ENCODE data around the gene TBC1D24. TPM values are rescaled to one million over a fixed set of nuclear protein-coding genes. Genes with fewer than 3 reads are reported as not detected.
A peak's percentile ranks its signal among the peaks of the same experiment; 100 is the strongest.

Gene TBC1D24
- total RNA-seq, 1 donor from 2014 or later, result 15.4 TPM

- H3K27ac Mint-ChIP-seq (ENCODE audit: unreplicated experiment), result peak overlapping the region; percentile 27
- no peak for DNase-seq (ENCODE audit: extremely low spot score, unreplicated experiment)
- H3K4me1 Mint-ChIP-seq (ENCODE audit: unreplicated experiment), result peaks cover 18% of the 10 kb centered on the region
- no peak for TF ChIP-seq CTCF (IDR thresholded peaks at IDR 0.05)
- no peaks in the 10 kb centered on the region for H3K9me3 Mint-ChIP-seq (ENCODE audit: unreplicated experiment)
- H3K4me3 Mint-ChIP-seq (ENCODE audit: unreplicated experiment), result no peak overlapping the region
- peaks cover 5% of the 10 kb centered on the region for H3K36me3 Mint-ChIP-seq (ENCODE audit: unreplicated experiment)
- no peaks in the 10 kb centered on the region for H3K27me3 Mint-ChIP-seq (ENCODE audit: unreplicated experiment)
Measured at GRCh38 chr16:2501946-2502895, 27.3 kb downstream of the TBC1D24 start.

GRCh38 chr16:2505695-2506094 lies 30.8 kb downstream of the TBC1D24 start:
- H3K27me3 Mint-ChIP-seq (ENCODE audit: unreplicated experiment), result no peaks in the 10 kb centered on the region
- H3K4me1 Mint-ChIP-seq (ENCODE audit: unreplicated experiment), result peaks cover 13% of the 10 kb centered on the region
- no peak overlapping the region for H3K4me3 Mint-ChIP-seq (ENCODE audit: unreplicated experiment)
- TF ChIP-seq CTCF (IDR thresholded peaks at IDR 0.05), result no peak
- H3K36me3 Mint-ChIP-seq (ENCODE audit: unreplicated experiment), result no peaks in the 10 kb centered on the region
- no peak overlapping the region for H3K27ac Mint-ChIP-seq (ENCODE audit: unreplicated experiment)
- no peak for DNase-seq (ENCODE audit: extremely low spot score, unreplicated experiment)
- H3K9me3 Mint-ChIP-seq (ENCODE audit: unreplicated experiment), result no peaks in the 10 kb centered on the region

GRCh38 chr16:2507052-2507659 lies 32.2 kb downstream of the TBC1D24 start:
- Mint-ChIP-seq H3K36me3 (ENCODE audit: unreplicated experiment) (no peaks in the 10 kb centered on the region), H3K27ac (ENCODE audit: unreplicated experiment) (no peak overlapping the region), H3K4me1 (ENCODE audit: unreplicated experiment) (peaks cover 8% of the 10 kb centered on the region), H3K27me3 (ENCODE audit: unreplicated experiment) (no peaks in the 10 kb centered on the region), H3K9me3 (ENCODE audit: unreplicated experiment) (no peaks in the 10 kb centered on the region), H3K4me3 (ENCODE audit: unreplicated experiment) (no peak overlapping the region)
- TF ChIP-seq CTCF (IDR thresholded peaks at IDR 0.05), result no peak
- DNase-seq (ENCODE audit: extremely low spot score, unreplicated experiment), result no peak

- no peak for DNase-seq (ENCODE audit: extremely low spot score, unreplicated experiment)
- Mint-ChIP-seq H3K27ac (ENCODE audit: unreplicated experiment) (no peak overlapping the region), H3K27me3 (ENCODE audit: unreplicated experiment) (no peaks in the 10 kb centered on the region), H3K36me3 (ENCODE audit: unreplicated experiment) (no peaks in the 10 kb centered on the region), H3K4me3 (ENCODE audit: unreplicated experiment) (no peak overlapping the region), H3K9me3 (ENCODE audit: unreplicated experiment) (no peaks in the 10 kb centered on the region), H3K4me1 (ENCODE audit: unreplicated experiment) (peaks cover 4% of the 10 kb centered on the region)
- no peak for TF ChIP-seq CTCF (IDR thresholded peaks at IDR 0.05)
Measured at GRCh38 chr16:2507665-2508064, 32.7 kb downstream of the TBC1D24 start.

GRCh38 chr16:2508722-2509400 lies 33.9 kb downstream of the TBC1D24 start:
- no peaks in the 10 kb centered on the region for H3K9me3 Mint-ChIP-seq (ENCODE audit: unreplicated experiment)
- TF ChIP-seq CTCF (IDR thresholded peaks at IDR 0.05), result no peak
- peaks cover 8% of the 10 kb centered on the region for H3K4me1 Mint-ChIP-seq (ENCODE audit: unreplicated experiment)
- no peak overlapping the region for H3K4me3 Mint-ChIP-seq (ENCODE audit: unreplicated experiment)
- H3K36me3 Mint-ChIP-seq (ENCODE audit: unreplicated experiment), result no peaks in the 10 kb centered on the region
- DNase-seq (ENCODE audit: extremely low spot score, unreplicated experiment), result no peak
- no peaks in the 10 kb centered on the region for H3K27me3 Mint-ChIP-seq (ENCODE audit: unreplicated experiment)
- no peak overlapping the region for H3K27ac Mint-ChIP-seq (ENCODE audit: unreplicated experiment)

All from osteocyte (in vitro differentiated cells).